K562 (cell line): ENCODE data around the gene RNF187. TPM values are rescaled to one million over a fixed set of nuclear protein-coding genes. Genes with fewer than 3 reads are reported as not detected.

Experiments
- ATAC-seq: fragments of 200-7000 bp; cut with Tn5 transposase; 3 replicates; pipeline ENCODE4 v1.9.1; 2020; ENCODE audit warnings: moderate library complexity
- BruUV-seq: library from RNA; stranded (reverse); fragments of 400-500 nt; replicated peaks from 2 replicates; lab custom pipeline; 2021; lab: Mats Ljungman, UMichigan
- CTCF ChIA-PET: fragments of 300-600 bp; formaldehyde crosslinking; extraction: SDS; loops from one replicate; lab custom pipeline; 2021; ENCODE audit warnings: low intra/inter-chr PET ratio; lab: Yijun Ruan, JAX
- POLR2A ChIA-PET: fragments of 300-600, 350-650 bp; sonication (Branson Sonifier 250); formaldehyde crosslinking; extraction: SDS; loops from one replicate; lab custom pipeline; 2021; ENCODE audit warnings: antibody characterized with exemption, inconsistent platforms; lab: Yijun Ruan, JAX
- DNase-seq, 4 experiments: peaks; one replicate each; pipeline versions ENCODE4 v3.0.0 to v3.0.0-alpha.2; 2011 to 2018; ENCODE audit warnings: low spot score in 3 of 4, mixed read lengths in 3 of 4; ENCODE audit errors: extremely low read depth in 1 of 4
- FAIRE-seq: peaks from 2 replicates; lab custom pipeline; 2011; peaks lifted over from hg19 to GRCh38; lab: Jason Lieb, UNC
- H2AFZ ChIP-seq: 2 replicates; pipeline ENCODE4 v1.6.0; 2011; ENCODE audit warnings: low read depth, low read length, control low read depth, inconsistent platforms
- H3K27ac ChIP-seq: fragments of 200-600 bp; 3 replicates; pipeline ENCODE4 v1.8.0; 2011; ENCODE audit warnings: low read depth, mild to moderate bottlenecking, control low read depth, inconsistent platforms, low read length, moderate library complexity, mixed read lengths; ENCODE audit errors: extremely low read depth
- H3K27me3 ChIP-seq, 2 experiments: fragments of 300-600 bp in 1 of 2; 2 replicates in 1 of 2; 3 replicates in 1 of 2; pipeline versions ENCODE4 v1.6.0 to v1.8.0; 2011; ENCODE audit warnings: inconsistent platforms in 2 of 2, low read length in 2 of 2, mild to moderate bottlenecking in 1 of 2, mixed read lengths in 1 of 2, moderate library complexity in 1 of 2; ENCODE audit not compliant: control insufficient read depth in 2 of 2, insufficient read depth in 2 of 2
- H3K36me3 ChIP-seq: fragments of 300-600 bp; 3 replicates; pipeline ENCODE4 v1.8.0; 2011; ENCODE audit warnings: mild to moderate bottlenecking, low read length, inconsistent platforms; ENCODE audit not compliant: control insufficient read depth, insufficient read depth
- H3K4me1 ChIP-seq, 2 experiments: fragments of 200-600 bp in 1 of 2; replicated peaks in 1 of 2; 2 replicates in 1 of 2; 3 replicates in 1 of 2; pipeline versions ENCODE4 v1.5.1 to v1.8.0; 2011; ENCODE audit warnings: inconsistent platforms in 2 of 2, low read length in 2 of 2, mild to moderate bottlenecking in 1 of 2, mixed read lengths in 1 of 2, moderate library complexity in 1 of 2; ENCODE audit not compliant: control insufficient read depth in 2 of 2, insufficient read depth in 2 of 2
- H3K4me2 ChIP-seq: 2 replicates; pipeline ENCODE4 v1.6.1; 2011; ENCODE audit warnings: low read length, control low read depth, inconsistent platforms, mixed read lengths; ENCODE audit not compliant: insufficient read depth
- H3K4me3 ChIP-seq: fragments of 200-600 bp; sonication (generic), shearing (Covaris generic); 2 replicates; pipeline ENCODE4 v1.5.1; 2016; ENCODE audit warnings: control low read depth, inconsistent platforms
- H3K79me2 ChIP-seq: fragments of 200-600 bp; 3 replicates; pipeline ENCODE4 v1.8.0; 2011; ENCODE audit warnings: low read length, inconsistent platforms; ENCODE audit not compliant: control insufficient read depth, insufficient read depth
- H3K9ac ChIP-seq, 2 experiments: 2 replicates each; pipeline versions ENCODE4 v1.6.0 to v1.6.1; 2011; ENCODE audit warnings: low read depth in 2 of 2, low read length in 2 of 2, control low read depth in 1 of 2, inconsistent platforms in 1 of 2, mild to moderate bottlenecking in 1 of 2, mixed read lengths in 1 of 2; ENCODE audit not compliant: insufficient read depth in 1 of 2
- H3K9me1 ChIP-seq: one replicate; pipeline ENCODE4 v1.6.0; 2011; ENCODE audit warnings: inconsistent platforms, mild to moderate bottlenecking, low read length, moderate library complexity; ENCODE audit not compliant: control insufficient read depth, insufficient read depth
- H3K9me3 ChIP-seq: replicated peaks from 2 replicates; pipeline ENCODE4 v1.5.1; 2011; ENCODE audit warnings: low read depth, low read length, inconsistent platforms; ENCODE audit not compliant: control insufficient read depth, insufficient read depth
- H4K20me1 ChIP-seq: replicated peaks from 2 replicates; pipeline ENCODE4 v1.6.1; 2011; ENCODE audit warnings: low read length, inconsistent platforms, mixed read lengths; ENCODE audit not compliant: control insufficient read depth, insufficient read depth
- BACH1 ChIP-seq: fragments of 200-800 bp; sonication (Bioruptor generic); IDR thresholded peaks from 2 replicates; pipeline ENCODE4 v1.6.1; 2016; ENCODE audit warnings: missing genetic modification characterization, missing compliant biosample characterization
- FOXK1 ChIP-seq: sonication (generic); formaldehyde crosslinking; IDR thresholded peaks from 2 replicates; pipeline ENCODE4 v1.8.0; 2022; ENCODE audit warnings: missing genetic modification reagents, mild to moderate bottlenecking, borderline replicate concordance
- MEIS2 ChIP-seq: fragments of 450-650 bp; IDR thresholded peaks from 2 replicates; pipeline ENCODE4 v1.6.1; 2014; ENCODE audit warnings: mild to moderate bottlenecking; ENCODE audit not compliant: partially characterized antibody
- RBFOX2 ChIP-seq: fragments of 200-400 bp; formaldehyde crosslinking; IDR thresholded peaks from 2 replicates; pipeline ENCODE4 v1.6.1; 2017; ENCODE audit warnings: low read depth, mild to moderate bottlenecking, low read length, moderate library complexity
- WGBS: fragments of 100-300 bp; shearing (Covaris generic); methylation state at CpG from one replicate; pipeline ENCODE4 v1.1.6; 2016; ENCODE audit warnings: low coverage, mixed read lengths; ENCODE audit not compliant: insufficient coverage; ENCODE audit errors: missing lambda C conversion rate; 5-methylcytosine and 5-hydroxymethylcytosine counted together
- in situ Hi-C: fragments of 300-500 bp; cut with MboI; formaldehyde crosslinking; loops from 4 replicates; pipeline ENCODE4 v1.15.0; 2018; ENCODE audit warnings: inconsistent platforms, mixed read lengths
- intact Hi-C: fragments of 100-400 bp; cut with micrococcal nuclease; formaldehyde crosslinking; loops from 2 replicates; pipeline ENCODE4 v1.14.2; 2022
- polyA plus RNA-seq, 8 experiments: library from polyadenylated mRNA; depleted of rRNA in 4 of 8; stranded (reverse) in 5 of 8; unstranded in 3 of 8; fragments of >200 nt; fragmentation: Nextera tagmentation in 2 of 8; fragmentation: Illumina TruSeq in 1 of 8; extraction: Ambion mirVana in 2 of 8; extraction: Trizol in 1 of 8; gene quantifications; 2 replicates each; pipeline versions ENCODE4 v1.2.1 to v1.2.3, GENCODE V29; 2011 to 2014; ENCODE audit warnings: inconsistent platforms in 1 of 8, missing spikeins in 1 of 8
- total RNA-seq, 7 experiments: library from RNA; depleted of rRNA in 6 of 7; stranded (reverse); fragments of >200 nt in 6 of 7; fragmentation: Illumina TruSeq in 2 of 7; extraction: Trizol in 2 of 7; gene quantifications; 2 replicates each; pipeline versions ENCODE4 v1.2.1 to v1.2.3, GENCODE V29; 2011 to 2021; ENCODE audit warnings: low replicate concordance in 1 of 7
- TF ChIP-seq, protein P1 (sequence below): fragments of 450-650 bp; formaldehyde crosslinking; IDR thresholded peaks from 2 replicates; pipeline ENCODE4 v1.4.0; 2020; ENCODE audit warnings: mild to moderate bottlenecking
- TF ChIP-seq, protein P2 (sequence below), 2 experiments: fragments of 450-650 bp in 1 of 2; sonication (generic) in 1 of 2; formaldehyde crosslinking in 1 of 2; IDR thresholded peaks in 1 of 2; conservative IDR thresholded peaks in 1 of 2; 2 replicates each; pipeline versions ENCODE4 v1.6.1 to v1.8.1; 2016 to 2023; ENCODE audit warnings: mild to moderate bottlenecking in 2 of 2, moderate library complexity in 2 of 2, inconsistent platforms in 1 of 2, missing genetic modification reagents in 1 of 2
- TF ChIP-seq, protein P3 (sequence below): sonication (generic); formaldehyde crosslinking; IDR thresholded peaks from 2 replicates; pipeline ENCODE4 v1.8.0; 2022; ENCODE audit warnings: mild to moderate bottlenecking, missing genetic modification reagents

RNF187 gene
- total and polyA plus RNA-seq, 9 of the 15 experiments (the other 6 are each of a cell fraction or from before 2014, with no cell fraction given), result 2.3 to 119 (median 41.9) TPM

DNA sequence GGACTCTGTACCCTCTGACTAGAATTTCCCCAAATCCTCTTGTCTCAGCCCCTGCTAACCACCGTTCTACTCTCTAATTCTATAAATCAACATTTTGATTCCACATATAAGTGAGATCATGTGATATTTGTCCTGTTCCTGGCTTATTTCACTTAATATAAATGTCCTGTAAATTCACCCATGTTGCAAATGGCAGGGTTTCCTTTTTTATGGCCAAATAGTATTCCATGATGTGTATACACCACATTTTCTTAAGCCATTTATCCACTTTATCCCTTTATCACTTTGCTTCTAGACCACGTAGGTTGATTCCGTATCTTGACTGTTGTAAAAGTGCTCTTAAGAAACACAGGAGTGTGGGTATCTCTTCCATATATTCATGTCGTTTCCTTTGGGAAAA, 8.9 kb downstream of the RNF187 start (continued):
- no peak for TF ChIP-seq FOXK1 (CRISPR knock-in tag)
- TF ChIP-seq, protein P1, sequence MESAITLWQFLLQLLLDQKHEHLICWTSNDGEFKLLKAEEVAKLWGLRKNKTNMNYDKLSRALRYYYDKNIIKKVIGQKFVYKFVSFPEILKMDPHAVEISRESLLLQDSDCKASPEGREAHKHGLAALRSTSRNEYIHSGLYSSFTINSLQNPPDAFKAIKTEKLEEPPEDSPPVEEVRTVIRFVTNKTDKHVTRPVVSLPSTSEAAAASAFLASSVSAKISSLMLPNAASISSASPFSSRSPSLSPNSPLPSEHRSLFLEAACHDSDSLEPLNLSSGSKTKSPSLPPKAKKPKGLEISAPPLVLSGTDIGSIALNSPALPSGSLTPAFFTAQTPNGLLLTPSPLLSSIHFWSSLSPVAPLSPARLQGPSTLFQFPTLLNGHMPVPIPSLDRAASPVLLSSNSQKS (CRISPR knock-in tag), result no peak
- TF ChIP-seq, protein P2, sequence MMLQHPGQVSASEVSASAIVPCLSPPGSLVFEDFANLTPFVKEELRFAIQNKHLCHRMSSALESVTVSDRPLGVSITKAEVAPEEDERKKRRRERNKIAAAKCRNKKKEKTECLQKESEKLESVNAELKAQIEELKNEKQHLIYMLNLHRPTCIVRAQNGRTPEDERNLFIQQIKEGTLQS (IDR thresholded peaks at IDR 0.05), result no peak
- TF ChIP-seq, protein P2 (CRISPR knock-in tag; conservative IDR thresholded peaks at IDR 0.05), result no peak

DNA sequence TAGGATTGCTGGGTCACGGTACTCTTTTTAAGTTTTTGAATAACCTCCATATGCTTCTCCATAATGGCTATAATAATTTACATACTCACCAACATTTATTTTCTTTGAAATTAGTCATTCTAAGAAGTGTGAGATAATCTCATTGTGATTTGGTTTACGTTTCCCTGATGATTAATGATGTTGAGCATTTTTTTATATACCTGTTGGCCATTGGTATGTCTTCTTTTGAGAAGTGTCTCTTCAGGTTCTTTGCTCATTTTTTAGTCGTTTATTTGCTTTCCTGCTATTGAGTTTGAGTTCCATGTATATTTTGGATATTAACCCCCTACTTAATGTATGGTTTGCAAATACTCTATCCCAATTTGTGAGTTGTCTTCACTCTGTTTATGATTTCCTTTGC, 9.3 kb downstream of the RNF187 start:
- no peaks in the 10 kb centered on the region for H4K20me1 ChIP-seq
- no peaks in the 10 kb centered on the region for H3K27me3 ChIP-seq
- POLR2A ChIA-PET, result interaction anchor here (0.6 kb wide), 1 partner anchor 20 kb away, joined by 3 read pairs; no protein-coding TSS in a partner anchor
- H3K4me3 ChIP-seq, result no peak overlapping the region
- in situ Hi-C loops, result no loop called here
- TF ChIP-seq, protein P3, sequence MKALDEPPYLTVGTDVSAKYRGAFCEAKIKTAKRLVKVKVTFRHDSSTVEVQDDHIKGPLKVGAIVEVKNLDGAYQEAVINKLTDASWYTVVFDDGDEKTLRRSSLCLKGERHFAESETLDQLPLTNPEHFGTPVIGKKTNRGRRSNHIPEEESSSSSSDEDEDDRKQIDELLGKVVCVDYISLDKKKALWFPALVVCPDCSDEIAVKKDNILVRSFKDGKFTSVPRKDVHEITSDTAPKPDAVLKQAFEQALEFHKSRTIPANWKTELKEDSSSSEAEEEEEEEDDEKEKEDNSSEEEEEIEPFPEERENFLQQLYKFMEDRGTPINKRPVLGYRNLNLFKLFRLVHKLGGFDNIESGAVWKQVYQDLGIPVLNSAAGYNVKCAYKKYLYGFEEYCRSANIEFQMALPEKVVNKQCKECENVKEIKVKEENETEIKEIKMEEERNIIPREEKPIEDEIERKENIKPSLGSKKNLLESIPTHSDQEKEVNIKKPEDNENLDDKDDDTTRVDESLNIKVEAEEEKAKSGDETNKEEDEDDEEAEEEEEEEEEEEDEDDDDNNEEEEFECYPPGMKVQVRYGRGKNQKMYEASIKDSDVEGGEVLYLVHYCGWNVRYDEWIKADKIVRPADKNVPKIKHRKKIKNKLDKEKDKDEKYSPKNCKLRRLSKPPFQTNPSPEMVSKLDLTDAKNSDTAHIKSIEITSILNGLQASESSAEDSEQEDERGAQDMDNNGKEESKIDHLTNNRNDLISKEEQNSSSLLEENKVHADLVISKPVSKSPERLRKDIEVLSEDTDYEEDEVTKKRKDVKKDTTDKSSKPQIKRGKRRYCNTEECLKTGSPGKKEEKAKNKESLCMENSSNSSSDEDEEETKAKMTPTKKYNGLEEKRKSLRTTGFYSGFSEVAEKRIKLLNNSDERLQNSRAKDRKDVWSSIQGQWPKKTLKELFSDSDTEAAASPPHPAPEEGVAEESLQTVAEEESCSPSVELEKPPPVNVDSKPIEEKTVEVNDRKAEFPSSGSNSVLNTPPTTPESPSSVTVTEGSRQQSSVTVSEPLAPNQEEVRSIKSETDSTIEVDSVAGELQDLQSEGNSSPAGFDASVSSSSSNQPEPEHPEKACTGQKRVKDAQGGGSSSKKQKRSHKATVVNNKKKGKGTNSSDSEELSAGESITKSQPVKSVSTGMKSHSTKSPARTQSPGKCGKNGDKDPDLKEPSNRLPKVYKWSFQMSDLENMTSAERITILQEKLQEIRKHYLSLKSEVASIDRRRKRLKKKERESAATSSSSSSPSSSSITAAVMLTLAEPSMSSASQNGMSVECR (CRISPR knock-in tag), result no peak
- no peak for TF ChIP-seq BACH1 (tag)
- peak; percentile 7 for TF ChIP-seq MEIS2
- 0 out of 2 replicates have a peak, but pooled peaks have one; percentile 2 for TF ChIP-seq RBFOX2
- TF ChIP-seq, all 486 proteins: peak for 2
- CTCF ChIA-PET, result no interaction called here
- Histone ChIP-seq H3K4me1 (peaks cover 11 to 23% of the 10 kb centered on the region in 2 experiments; a peak in 4 of 5 replicates), H3K9ac (no peak overlapping the region), H3K4me2 (no peak overlapping the region), H3K79me2 (0 out of 3 replicates have a peak, but pooled peaks cover 2% of the 10 kb centered on the region), H2AFZ (no peak overlapping the region), H3K9me3 (no peaks in the 10 kb centered on the region), H3K9me1 (no peaks in the 10 kb centered on the region), H3K27ac (no peak overlapping the region), H3K36me3 (peaks cover 31% of the 10 kb centered on the region; the same call in 2 of the 3 replicates)
- no TSS peak for BruUV-seq
- ATAC-seq (no peak), DNase-seq (no peak), FAIRE-seq (no peak)
- WGBS, result 59% methylated on average over 3 of the region's 3 CpGs
- intact Hi-C loops, result no loop called here
